ENCODE data around the gene CCDC102A. TPM values are rescaled to one million over a fixed set of nuclear protein-coding genes. Genes with fewer than 3 reads are reported as not detected.

The CCDC102A gene
- total RNA-seq, 4 donors from 2014 or later = 8.7 to 23.6 (median 22.0) TPM

- no peak overlapping the region for H3K27ac ChIP-seq
- H3K9me3 ChIP-seq = no peaks in the 10 kb centered on the region
- H3K4me1 ChIP-seq = peaks cover 5 to 9% of the 10 kb centered on the region in 2 donors
- no peak overlapping the region for H3K4me3 ChIP-seq
- TF ChIP-seq POLR2A (IDR thresholded peaks at IDR 0.05) (no peak), CTCF (IDR thresholded peaks at IDR 0.05) (no peak)
- intact Hi-C loops (cut with DNase I; ENCODE audit: low total_unique reads) = no loop called here
- no peaks in the 10 kb centered on the region for H3K36me3 ChIP-seq
- DNase-seq = peak; percentile 17 to 19
- H3K27me3 ChIP-seq = no peaks in the 10 kb centered on the region
Observed at GRCh38 chr16:57528499-57529390, 7.6 kb downstream of the CCDC102A start.

GRCh38 chr16:57527610-57528360, 8.6 kb downstream of the CCDC102A start:
- peak in 1 of 2 donors; percentile 9 for DNase-seq
- H3K9me3 ChIP-seq = no peaks in the 10 kb centered on the region
- peaks cover under 1 to 1% of the 10 kb centered on the region in 2 donors for H3K4me1 ChIP-seq
- intact Hi-C loops (cut with DNase I; ENCODE audit: low total_unique reads) = no loop called here
- TF ChIP-seq CTCF (IDR thresholded peaks at IDR 0.05) (no peak), POLR2A (IDR thresholded peaks at IDR 0.05) (no peak)
- no peaks in the 10 kb centered on the region for H3K27me3 ChIP-seq
- H3K36me3 ChIP-seq = no peaks in the 10 kb centered on the region
- H3K4me3 ChIP-seq = no peak overlapping the region
- no peak overlapping the region for H3K27ac ChIP-seq

GRCh38 chr16:57527027-57527426, 9.3 kb downstream of the CCDC102A start:
- no peaks in the 10 kb centered on the region for H3K4me1 ChIP-seq
- intact Hi-C loops (cut with DNase I; ENCODE audit: low total_unique reads) = no loop called here
- no peaks in the 10 kb centered on the region for H3K27me3 ChIP-seq
- DNase-seq = no peak
- H3K36me3 ChIP-seq = no peaks in the 10 kb centered on the region
- no peak overlapping the region for H3K27ac ChIP-seq
- H3K9me3 ChIP-seq = no peaks in the 10 kb centered on the region
- TF ChIP-seq POLR2A (IDR thresholded peaks at IDR 0.05) (no peak), CTCF (IDR thresholded peaks at IDR 0.05) (no peak)
- no peak overlapping the region for H3K4me3 ChIP-seq

- intact Hi-C loops (cut with DNase I; ENCODE audit: low total_unique reads) = no loop called here
- DNase-seq = no peak
- no peak overlapping the region for H3K27ac ChIP-seq
- H3K9me3 ChIP-seq = no peaks in the 10 kb centered on the region
- no peaks in the 10 kb centered on the region for H3K36me3 ChIP-seq
- TF ChIP-seq POLR2A (IDR thresholded peaks at IDR 0.05) = no peak
- TF ChIP-seq CTCF (IDR thresholded peaks at IDR 0.05) = no peak
- no peak overlapping the region for H3K4me3 ChIP-seq
- H3K27me3 ChIP-seq = no peaks in the 10 kb centered on the region
- H3K4me1 ChIP-seq = no peaks in the 10 kb centered on the region
Observed at GRCh38 chr16:57526498-57526897, 9.9 kb downstream of the CCDC102A start.

- H3K27me3 ChIP-seq = no peaks in the 10 kb centered on the region
- DNase-seq = peak; percentile 48 to 57
- H3K27ac ChIP-seq = peak overlapping the region; percentile 29 to 60
- H3K36me3 ChIP-seq = no peaks in the 10 kb centered on the region
- no peak overlapping the region for H3K4me3 ChIP-seq
- H3K4me1 ChIP-seq = no peaks in the 10 kb centered on the region
- TF ChIP-seq CTCF (IDR thresholded peaks at IDR 0.05) (no peak), POLR2A (IDR thresholded peaks at IDR 0.05) (no peak)
- no peaks in the 10 kb centered on the region for H3K9me3 ChIP-seq
- intact Hi-C loops (cut with DNase I; ENCODE audit: low total_unique reads) = no loop called here
Observed at GRCh38 chr16:57525761-57526160, 10.6 kb downstream of the CCDC102A start.

All from uterus (tissue), 4 donors.